Stomach (tissue), 4 donors: ENCODE data around the gene STAB1.

Source experiments
- CTCF ChIP-seq, 7 experiments: fragments of 450-650 bp in 4 of 7; fragments of 200-600 bp in 3 of 7; sonication (generic) in 3 of 7; IDR thresholded peaks; one replicate each; pipeline ENCODE4 v1.5.1; 2016 to 2019; ENCODE audit warnings: antibody characterized with exemption in 7 of 7, control low read depth in 2 of 7, mild to moderate bottlenecking in 1 of 7
- EP300 ChIP-seq: sonication (generic); formaldehyde crosslinking; IDR thresholded peaks from one replicate; pipeline ENCODE4 v1.6.1; 2017; ENCODE audit warnings: antibody characterized with exemption
- POLR2A ChIP-seq, 4 donors: fragments of 450-650 bp; IDR thresholded peaks; one replicate each; pipeline ENCODE4 v1.6.1; 2016; ENCODE audit warnings: antibody characterized with exemption in 4 of 4, control low read depth in 2 of 4, mild to moderate bottlenecking in 1 of 4, moderate library complexity in 1 of 4
- POLR2AphosphoS5 ChIP-seq, 3 donors: sonication (generic); formaldehyde crosslinking; IDR thresholded peaks; one replicate each; pipeline ENCODE4 v1.6.1; 2016; ENCODE audit warnings: antibody characterized with exemption in 3 of 3

- TF ChIP-seq EP300 (no peak), CTCF (IDR thresholded peaks at IDR 0.05) (no peak), POLR2AphosphoS5 (IDR thresholded peaks at IDR 0.05) (no peak), POLR2A (IDR thresholded peaks at IDR 0.05) (no peak)
Measured at GRCh38 chr3:52463416-52463815, 31.7 kb upstream of the STAB1 start.
